ENCODE measurements around the gene PDCD4. TPM values are rescaled to one million over a fixed set of nuclear protein-coding genes. Genes with fewer than 3 reads are reported as not detected.

Gene PDCD4
- total and polyA plus RNA-seq, 9 of the 15 experiments (the other 6 are each of a cell fraction or from before 2014, with no cell fraction given) = 12.9 to 44.1 (median 33.7) TPM

- TF ChIP-seq PHF8 (IDR thresholded peaks at IDR 0.05; ENCODE audit: borderline replicate concordance, low read length) = peak; percentile 15; the same call in 1 of the 2 replicates
- no peak for TF ChIP-seq CCNT2 (IDR thresholded peaks at IDR 0.05; ENCODE audit: borderline replicate concordance, extremely low read depth, insufficient read length, low read depth, low read length)
- TF ChIP-seq ZNF445 (CRISPR knock-in tag; IDR thresholded peaks at IDR 0.05; ENCODE audit: low read depth) = no peak
- TF ChIP-seq CC2D1A (IDR thresholded peaks at IDR 0.05) = no peak
- no peak for TF ChIP-seq GATAD2A (IDR thresholded peaks at IDR 0.05)
- TF ChIP-seq CGGBP1 (CRISPR knock-in tag; IDR thresholded peaks at IDR 0.05) = no peak
- no peak for TF ChIP-seq E2F6 (IDR thresholded peaks at IDR 0.05; ENCODE audit: borderline replicate concordance in 1 of 2, extremely low read depth in 1 of 2, insufficient read depth in 1 of 2, insufficient read length in 1 of 2, low read depth in 1 of 2, low read length in 1 of 2, poor library complexity in 1 of 2, severe bottlenecking in 1 of 2)
- no peak for TF ChIP-seq ZNF561 (CRISPR knock-in tag; conservative IDR thresholded peaks at IDR 0.05)
- TF ChIP-seq ZNF518B (CRISPR knock-in tag; IDR thresholded peaks at IDR 0.05) = no peak
- peak; percentile 97 to 98 for TF ChIP-seq FOXK2 (conservative IDR thresholded peaks at IDR 0.05 in 1 of 2, IDR thresholded peaks at IDR 0.05 in 1 of 2; ENCODE audit: low read depth in 2 of 2)
- TF ChIP-seq FOXM1 (IDR thresholded peaks at IDR 0.05; ENCODE audit: low read depth) = no peak
- no peak for TF ChIP-seq FOXM1 (CRISPR knock-in tag; IDR thresholded peaks at IDR 0.05; ENCODE audit: low read depth)
- TF ChIP-seq ZNF830 (CRISPR knock-in tag; IDR thresholded peaks at IDR 0.05) = no peak
- no peak for TF ChIP-seq THRA (IDR thresholded peaks at IDR 0.05)
- TF ChIP-seq MEIS2 (IDR thresholded peaks at IDR 0.05; ENCODE audit: partially characterized antibody) = peak; percentile 80
- no peak for TF ChIP-seq ZNF23 (CRISPR knock-in tag; IDR thresholded peaks at IDR 0.05)
- TF ChIP-seq PURB (CRISPR knock-in tag; IDR thresholded peaks at IDR 0.05; ENCODE audit: low read depth) = no peak
- no peak for TF ChIP-seq KDM2B (CRISPR knock-in tag; IDR thresholded peaks at IDR 0.05)
These were observed 7.0 kb upstream of the PDCD4 start (continued) for GRCh38 chr10:110864662-110865140.
